Breast epithelium (tissue), 3 donors: ENCODE data around the gene MAP1LC3B.

ENCODE experiments used
- CTCF ChIP-seq, 3 donors: fragments of 450-650 bp; IDR thresholded peaks; one replicate each; pipeline ENCODE4 v1.5.1; 2016 to 2017; ENCODE audit warnings: antibody characterized with exemption in 3 of 3, mild to moderate bottlenecking in 3 of 3, moderate library complexity in 3 of 3
- POLR2A ChIP-seq: fragments of 450-650 bp; IDR thresholded peaks from one replicate; pipeline ENCODE4 v1.6.1; 2016; ENCODE audit warnings: antibody characterized with exemption, mild to moderate bottlenecking, moderate library complexity
- POLR2AphosphoS5 ChIP-seq, 3 donors: sonication (generic); formaldehyde crosslinking; IDR thresholded peaks; one replicate each; pipeline ENCODE4 v1.6.1; 2017; ENCODE audit warnings: antibody characterized with exemption in 3 of 3

DNA sequence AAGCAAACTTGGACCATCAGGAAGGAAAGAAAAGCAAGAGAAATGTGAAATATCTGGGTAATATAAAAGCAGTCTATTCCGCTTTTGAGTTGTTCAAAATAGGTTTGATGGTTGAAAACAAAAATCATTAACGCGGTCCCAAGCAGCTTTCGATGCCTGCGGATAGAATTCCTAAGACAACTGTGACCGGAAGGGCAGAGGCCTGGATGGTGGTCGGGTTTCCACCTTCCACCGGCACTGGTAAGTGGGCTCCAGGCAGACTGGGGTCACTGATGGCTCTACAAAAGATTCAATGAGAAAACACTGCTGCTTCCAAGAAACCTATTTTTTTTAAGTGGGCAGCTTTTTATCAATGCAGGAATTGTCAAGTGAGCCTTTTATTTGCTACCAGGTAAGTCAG, 50.9 kb downstream of the MAP1LC3B start:
- TF ChIP-seq CTCF (IDR thresholded peaks at IDR 0.05) (no peak), POLR2AphosphoS5 (IDR thresholded peaks at IDR 0.05) (no peak), POLR2A (no peak)
